ENCODE results near the gene UCP1. TPM values are rescaled to one million over a fixed set of nuclear protein-coding genes. Genes with fewer than 3 reads are reported as not detected.

Gene UCP1
- total and polyA plus RNA-seq, 8 donors, result 0.11 TPM; not detected in 7

DNA sequence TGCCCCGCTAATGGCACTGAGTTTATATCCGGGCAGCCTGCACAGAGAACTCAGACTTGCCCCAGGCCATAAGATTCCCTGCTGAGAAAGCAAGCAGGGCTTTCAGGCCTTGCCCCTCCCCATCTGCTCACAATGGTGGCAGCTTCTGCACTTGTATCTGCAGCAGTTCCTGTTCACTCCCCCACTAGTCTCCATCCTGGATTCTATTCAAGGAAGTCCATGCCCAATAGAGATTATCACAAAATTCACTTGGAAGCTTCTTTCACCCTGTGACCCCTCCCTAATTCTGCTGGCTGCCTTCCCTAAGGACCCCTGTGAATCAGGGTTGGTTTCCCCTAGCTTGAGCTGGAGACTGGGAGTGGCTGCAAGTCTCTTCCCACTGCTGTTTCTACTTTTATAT lies 34.5 kb upstream of the UCP1 start:
- WGBS, 2 donors, result 50 to 51% methylated on average over 2 of the region's 2 CpGs
- Histone ChIP-seq H3K4me1 (no peaks in the 10 kb centered on the region), H3K27ac (no peak overlapping the region), H3K36me3 (no peaks in the 10 kb centered on the region), H3K4me3 (no peak overlapping the region), H3K9me3 (no peaks in the 10 kb centered on the region), H3K27me3 (no peaks in the 10 kb centered on the region)
- ATAC-seq (no peak), FAIRE-seq (no peak), DNase-seq (no peak)
- intact Hi-C loops (cut with DNase I), result loop anchor here in 1 of 3 donors (10.0 kb wide), 1 partner anchor 252 kb away; no protein-coding TSS in a partner anchor
- TF ChIP-seq, protein P1, sequence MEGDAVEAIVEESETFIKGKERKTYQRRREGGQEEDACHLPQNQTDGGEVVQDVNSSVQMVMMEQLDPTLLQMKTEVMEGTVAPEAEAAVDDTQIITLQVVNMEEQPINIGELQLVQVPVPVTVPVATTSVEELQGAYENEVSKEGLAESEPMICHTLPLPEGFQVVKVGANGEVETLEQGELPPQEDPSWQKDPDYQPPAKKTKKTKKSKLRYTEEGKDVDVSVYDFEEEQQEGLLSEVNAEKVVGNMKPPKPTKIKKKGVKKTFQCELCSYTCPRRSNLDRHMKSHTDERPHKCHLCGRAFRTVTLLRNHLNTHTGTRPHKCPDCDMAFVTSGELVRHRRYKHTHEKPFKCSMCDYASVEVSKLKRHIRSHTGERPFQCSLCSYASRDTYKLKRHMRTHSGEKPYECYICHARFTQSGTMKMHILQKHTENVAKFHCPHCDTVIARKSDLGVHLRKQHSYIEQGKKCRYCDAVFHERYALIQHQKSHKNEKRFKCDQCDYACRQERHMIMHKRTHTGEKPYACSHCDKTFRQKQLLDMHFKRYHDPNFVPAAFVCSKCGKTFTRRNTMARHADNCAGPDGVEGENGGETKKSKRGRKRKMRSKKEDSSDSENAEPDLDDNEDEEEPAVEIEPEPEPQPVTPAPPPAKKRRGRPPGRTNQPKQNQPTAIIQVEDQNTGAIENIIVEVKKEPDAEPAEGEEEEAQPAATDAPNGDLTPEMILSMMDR (IDR thresholded peaks at IDR 0.05), result no peak

- Histone ChIP-seq H3K27ac (no peak overlapping the region), H3K36me3 (no peaks in the 10 kb centered on the region), H3K27me3 (no peaks in the 10 kb centered on the region), H3K4me3 (no peak overlapping the region), H3K4me1 (no peaks in the 10 kb centered on the region), H3K9me3 (no peaks in the 10 kb centered on the region)
- ATAC-seq, result no peak
- WGBS, 2 donors, result 89 to 95% methylated on average over 2 of the region's 2 CpGs
- intact Hi-C loops (cut with DNase I), result loop anchor here in 1 of 3 donors (10.0 kb wide), 1 partner anchor 252 kb away; no protein-coding TSS in a partner anchor
- no peak for DNase-seq
- TF ChIP-seq, protein P1 (IDR thresholded peaks at IDR 0.05), result no peak
- no peak for FAIRE-seq
Observed at GRCh38 chr4:140602714-140603113, 34.0 kb upstream of the UCP1 start.

- intact Hi-C loops (cut with DNase I), result loop anchor here in 1 of 3 donors (10.0 kb wide), 1 partner anchor 254 kb away; no protein-coding TSS in a partner anchor
- Histone ChIP-seq H3K4me3 (no peak overlapping the region), H3K9me3 (no peaks in the 10 kb centered on the region), H3K27ac (no peak overlapping the region), H3K4me1 (no peaks in the 10 kb centered on the region), H3K27me3 (no peaks in the 10 kb centered on the region), H3K36me3 (no peaks in the 10 kb centered on the region)
- no peak for DNase-seq
- 78 to 82% methylated on average over 8 of the region's 8 CpGs for WGBS, 2 donors
- TF ChIP-seq, protein P1 (IDR thresholded peaks at IDR 0.05), result no peak
- FAIRE-seq, result no peak
- ATAC-seq, result no peak
Observed at GRCh38 chr4:140600408-140600807, 31.6 kb upstream of the UCP1 start.

DNA sequence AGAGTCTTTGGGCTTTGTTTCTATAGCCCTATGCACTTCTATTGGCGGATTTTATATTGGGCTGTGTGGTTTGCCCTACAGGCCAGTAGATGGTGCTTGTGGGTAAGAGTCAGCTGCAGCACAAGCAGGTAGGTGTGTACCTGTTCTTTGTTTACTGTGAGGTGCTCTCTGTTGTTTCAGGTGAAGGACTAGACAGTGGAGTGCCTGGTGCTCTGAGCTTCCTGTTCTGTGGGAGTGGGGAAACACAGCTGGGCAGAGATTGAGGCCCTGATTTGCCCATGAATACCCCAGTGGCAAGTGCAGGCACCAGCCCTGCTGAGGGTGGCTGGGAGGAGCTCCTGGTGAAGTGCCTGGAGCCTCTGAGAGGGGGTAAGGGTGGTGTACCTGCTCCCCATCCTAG lies 26.3 kb upstream of the UCP1 start:
- H3K27me3 ChIP-seq, result no peaks in the 10 kb centered on the region
- TF ChIP-seq, protein P1 (IDR thresholded peaks at IDR 0.05), result peak; percentile 11 to 51 (median 36)
- no peak for FAIRE-seq
- peak; percentile 86 to 99 (median 96) for ATAC-seq
- no peaks in the 10 kb centered on the region for H3K9me3 ChIP-seq
- peak in 3 of 6 donors; percentile 14 to 56 (median 27) for DNase-seq
- H3K36me3 ChIP-seq, result no peaks in the 10 kb centered on the region
- H3K4me1 ChIP-seq, result no peaks in the 10 kb centered on the region
- whole genome bisulfite sequencing, 2 donors, result 21 to 29% methylated on average over 1 of the region's 1 CpG
- intact Hi-C loops (cut with DNase I), result loop anchor here in 1 of 3 donors (5.0 kb wide), 1 partner anchor 257 kb away; no protein-coding TSS in a partner anchor
- no peak overlapping the region for H3K4me3 ChIP-seq
- no peak overlapping the region for H3K27ac ChIP-seq

DNA sequence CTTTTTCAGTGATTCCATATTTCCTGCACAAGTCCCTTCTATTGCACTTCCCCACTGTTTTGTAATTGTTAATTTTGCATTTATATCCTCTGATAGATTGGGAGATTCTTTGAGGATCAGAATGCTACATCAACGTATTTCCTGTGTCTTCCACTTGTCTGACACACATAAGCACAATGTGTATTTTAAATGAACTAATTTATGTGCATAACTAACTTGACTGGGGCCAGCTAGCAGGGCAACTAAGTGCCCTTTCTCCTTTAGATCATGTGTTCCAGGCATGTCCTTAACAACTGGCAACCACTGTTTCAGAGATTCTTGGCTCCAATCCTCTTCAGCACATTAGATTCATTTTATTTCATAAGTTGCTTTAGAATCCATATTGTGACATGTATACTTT lies 15.7 kb upstream of the UCP1 start:
- Histone ChIP-seq H3K4me1 (peaks cover 0 to 1% (median 0%) of the 10 kb centered on the region in 3 donors), H3K36me3 (no peaks in the 10 kb centered on the region), H3K4me3 (no peak overlapping the region), H3K9me3 (no peaks in the 10 kb centered on the region), H3K27me3 (peaks cover 0 to 10% (median 2%) of the 10 kb centered on the region in 4 donors), H3K27ac (no peak overlapping the region)
- DNase-seq, result no peak
- TF ChIP-seq, protein P1 (IDR thresholded peaks at IDR 0.05), result no peak
- ATAC-seq, result no peak
- WGBS, 2 donors, result 38 to 63% methylated on average over 1 of the region's 1 CpG
- FAIRE-seq, result no peak
- intact Hi-C loops (cut with DNase I), result no loop called here

Measured in pancreas (tissue), 10 donors.